SU-DHL-6 (cell line): ENCODE measurements around the gene FKBP15.

ENCODE experiments used
- H2AFZ ChIP-seq: fragments of 200-600 bp; sonication (generic); 2 replicates; pipeline ENCODE4 v1.6.1; 2014; ENCODE audit warnings: low read depth, mild to moderate bottlenecking, moderate library complexity, mixed read lengths, antibody characterized with exemption, low read length; ENCODE audit not compliant: severe bottlenecking
- H3F3A ChIP-seq: fragments of 200-600 bp; shearing (Covaris generic); 2 replicates; pipeline ENCODE4 v1.6.0; 2016; ENCODE audit warnings: antibody characterized with exemption, mild to moderate bottlenecking; ENCODE audit not compliant: insufficient read depth
- H3K27ac ChIP-seq: fragments of 200-600 bp; sonication (generic); 2 replicates; pipeline ENCODE4 v1.5.1; 2016; ENCODE audit warnings: low read depth, mild to moderate bottlenecking, low read length, moderate library complexity, mixed read lengths
- H3K27me3 ChIP-seq: fragments of 200-600 bp; sonication (generic), shearing (Covaris generic); 2 replicates; pipeline ENCODE4 v1.6.0; 2014; ENCODE audit warnings: mild to moderate bottlenecking, low read length
- H3K36me3 ChIP-seq: fragments of 200-600 bp; sonication (generic); 2 replicates; pipeline ENCODE4 v1.6.1; 2014; ENCODE audit warnings: mild to moderate bottlenecking, low read length, mixed read lengths
- H3K4me2 ChIP-seq: fragments of 300-600, 200-600 bp; shearing (Covaris generic), sonication (generic); 2 replicates; pipeline ENCODE4 v1.6.0; 2014; ENCODE audit warnings: low read length, low read depth, mild to moderate bottlenecking; ENCODE audit not compliant: poor library complexity, severe bottlenecking
- H3K4me3 ChIP-seq: fragments of 200-600 bp; sonication (generic); 2 replicates; pipeline ENCODE4 v1.5.1; 2014; ENCODE audit warnings: antibody characterized with exemption, low read length, mild to moderate bottlenecking, mixed read lengths; ENCODE audit not compliant: insufficient read depth, poor library complexity, severe bottlenecking
- H3K79me2 ChIP-seq: fragments of 200-600 bp; sonication (generic); 2 replicates; pipeline ENCODE4 v1.6.1; 2014; ENCODE audit warnings: mild to moderate bottlenecking, low read length, moderate library complexity; ENCODE audit not compliant: insufficient read depth
- H3K9ac ChIP-seq: fragments of 200-600 bp; sonication (generic); 2 replicates; pipeline ENCODE4 v1.7.0; 2014; ENCODE audit warnings: mild to moderate bottlenecking, low read length
- H3K9me2 ChIP-seq: fragments of 200-600 bp; sonication (generic); replicated peaks from 2 replicates; pipeline ENCODE4 v1.6.1; 2014; ENCODE audit warnings: low read length; ENCODE audit not compliant: insufficient read depth
- H3K9me3 ChIP-seq: fragments of 200-600 bp; sonication (generic); 2 replicates; pipeline ENCODE4 v1.6.1; 2014; ENCODE audit warnings: low read length, mixed read lengths; ENCODE audit not compliant: insufficient read depth
- H4K20me1 ChIP-seq: fragments of 200-600 bp; sonication (generic); 2 replicates; pipeline ENCODE4 v1.6.1; 2014; ENCODE audit warnings: low read depth, mild to moderate bottlenecking, antibody characterized with exemption, low read length, moderate library complexity, mixed read lengths
- EZH2phosphoT487 ChIP-seq: fragments of 200-600 bp; sonication (generic), shearing (Covaris generic); conservative IDR thresholded peaks from 2 replicates; pipeline ENCODE4 v1.6.1; 2018; ENCODE audit warnings: mild to moderate bottlenecking, antibody characterized with exemption, low read length, moderate library complexity, mixed read lengths
- TF ChIP-seq, protein P1 (sequence below): fragments of 200-600 bp; sonication (generic); IDR thresholded peaks from one replicate; pipeline ENCODE4 v1.5.1; 2017; ENCODE audit warnings: antibody characterized with exemption, mild to moderate bottlenecking, low read length, moderate library complexity; ENCODE audit not compliant: insufficient read depth, poor library complexity, severe bottlenecking

Gene FKBP15

GRCh38 chr9:113246928-113247327, 25.9 kb upstream of the FKBP15 start:
- H3K27ac ChIP-seq, result no peak overlapping the region
- H3F3A ChIP-seq, result no peaks in the 10 kb centered on the region
- no peaks in the 10 kb centered on the region for H4K20me1 ChIP-seq
- no peaks in the 10 kb centered on the region for H3K27me3 ChIP-seq
- H3K4me2 ChIP-seq, result no peak overlapping the region
- H3K9ac ChIP-seq, result no peak overlapping the region
- H3K79me2 ChIP-seq, result no peaks in the 10 kb centered on the region; the same call in 1 of the 2 replicates
- H3K9me2 ChIP-seq, result no peaks in the 10 kb centered on the region
- H2AFZ ChIP-seq, result no peak overlapping the region
- no peak for TF ChIP-seq EZH2phosphoT487
- TF ChIP-seq, protein P1, sequence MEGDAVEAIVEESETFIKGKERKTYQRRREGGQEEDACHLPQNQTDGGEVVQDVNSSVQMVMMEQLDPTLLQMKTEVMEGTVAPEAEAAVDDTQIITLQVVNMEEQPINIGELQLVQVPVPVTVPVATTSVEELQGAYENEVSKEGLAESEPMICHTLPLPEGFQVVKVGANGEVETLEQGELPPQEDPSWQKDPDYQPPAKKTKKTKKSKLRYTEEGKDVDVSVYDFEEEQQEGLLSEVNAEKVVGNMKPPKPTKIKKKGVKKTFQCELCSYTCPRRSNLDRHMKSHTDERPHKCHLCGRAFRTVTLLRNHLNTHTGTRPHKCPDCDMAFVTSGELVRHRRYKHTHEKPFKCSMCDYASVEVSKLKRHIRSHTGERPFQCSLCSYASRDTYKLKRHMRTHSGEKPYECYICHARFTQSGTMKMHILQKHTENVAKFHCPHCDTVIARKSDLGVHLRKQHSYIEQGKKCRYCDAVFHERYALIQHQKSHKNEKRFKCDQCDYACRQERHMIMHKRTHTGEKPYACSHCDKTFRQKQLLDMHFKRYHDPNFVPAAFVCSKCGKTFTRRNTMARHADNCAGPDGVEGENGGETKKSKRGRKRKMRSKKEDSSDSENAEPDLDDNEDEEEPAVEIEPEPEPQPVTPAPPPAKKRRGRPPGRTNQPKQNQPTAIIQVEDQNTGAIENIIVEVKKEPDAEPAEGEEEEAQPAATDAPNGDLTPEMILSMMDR, result no peak
- no peak overlapping the region for H3K4me3 ChIP-seq
- no peaks in the 10 kb centered on the region for H3K9me3 ChIP-seq
- no peaks in the 10 kb centered on the region for H3K36me3 ChIP-seq

DNA sequence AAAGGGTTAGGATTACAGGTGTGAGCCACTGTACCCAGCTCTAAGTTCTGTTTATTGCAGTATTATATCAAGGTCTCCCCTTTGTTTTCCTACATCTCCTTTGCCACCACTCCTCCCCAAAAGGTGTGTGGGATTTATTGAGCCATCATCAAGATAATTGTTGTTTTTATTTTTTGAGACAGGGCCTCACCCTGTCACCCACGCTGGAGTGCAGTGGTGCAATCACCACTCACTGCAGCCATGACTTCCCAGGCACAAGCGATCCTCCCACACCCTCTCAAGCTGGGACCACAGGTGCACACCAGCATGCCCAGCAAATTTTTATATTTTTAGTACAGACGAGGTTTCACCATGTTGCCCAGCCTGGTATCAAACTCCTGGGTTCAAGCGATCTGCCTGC, 24.8 kb upstream of the FKBP15 start:
- Histone ChIP-seq H3K27me3 (no peaks in the 10 kb centered on the region), H3K27ac (no peak overlapping the region), H3K36me3 (no peaks in the 10 kb centered on the region), H4K20me1 (no peaks in the 10 kb centered on the region), H3K79me2 (no peaks in the 10 kb centered on the region; the same call in 1 of the 2 replicates), H3F3A (no peaks in the 10 kb centered on the region), H3K9me2 (no peaks in the 10 kb centered on the region), H3K9ac (no peak overlapping the region), H3K4me3 (no peak overlapping the region), H2AFZ (no peak overlapping the region), H3K9me3 (no peaks in the 10 kb centered on the region), H3K4me2 (no peak overlapping the region)
- TF ChIP-seq, protein P1, result no peak
- no peak for TF ChIP-seq EZH2phosphoT487

DNA sequence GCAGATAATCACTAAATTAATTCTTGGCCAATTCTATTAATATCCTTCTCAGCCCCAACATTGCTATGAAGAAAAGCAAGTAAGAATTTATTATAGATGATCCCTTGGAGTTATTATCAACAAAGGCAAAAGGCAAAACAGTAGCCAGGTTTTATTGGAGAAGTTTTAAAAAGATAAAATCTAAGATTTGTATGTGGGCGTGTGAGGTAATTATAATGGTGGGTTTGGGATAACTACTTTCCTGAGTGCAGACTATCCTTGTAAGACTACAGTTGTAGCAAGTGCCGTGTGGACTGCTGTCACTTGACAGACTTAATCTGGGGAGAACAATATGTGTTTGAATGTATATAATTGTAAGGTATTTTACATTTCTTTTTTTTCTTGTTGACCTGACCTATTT, 23.5 kb upstream of the FKBP15 start:
- H3K9me3 ChIP-seq, result no peaks in the 10 kb centered on the region
- no peak for TF ChIP-seq EZH2phosphoT487
- TF ChIP-seq, protein P1, result no peak

More for the DNA sequence above, 23.5 kb upstream of the FKBP15 start:
- no peak overlapping the region for H3K4me2 ChIP-seq
- H2AFZ ChIP-seq, result no peak overlapping the region
- H3K4me3 ChIP-seq, result no peak overlapping the region
- H3F3A ChIP-seq, result no peaks in the 10 kb centered on the region
- H3K9ac ChIP-seq, result no peak overlapping the region
- H3K79me2 ChIP-seq, result no peaks in the 10 kb centered on the region; the same call in 1 of the 2 replicates
- H3K27me3 ChIP-seq, result no peaks in the 10 kb centered on the region
- no peaks in the 10 kb centered on the region for H3K36me3 ChIP-seq
- H3K27ac ChIP-seq, result no peak overlapping the region
- H4K20me1 ChIP-seq, result no peaks in the 10 kb centered on the region
- no peaks in the 10 kb centered on the region for H3K9me2 ChIP-seq
